Measurements from ENCODE around the gene OTUD5.

OTUD5 gene

GRCh38 chrX:48998391-48998790, 41.0 kb upstream of the OTUD5 start:
- POLR2A ChIA-PET: no interaction called here
- no peak for DNase-seq (ENCODE audit: extremely low spot score)
- TF ChIP-seq ARNT (IDR thresholded peaks at IDR 0.05): no peak
- CTCF ChIA-PET: no interaction called here

- CTCF ChIA-PET: no interaction called here
- DNase-seq (ENCODE audit: extremely low spot score): no peak
- no peak for TF ChIP-seq ZNF384 (IDR thresholded peaks at IDR 0.05)
- no peak for TF ChIP-seq SP1 (IDR thresholded peaks at IDR 0.05)
- no peak for TF ChIP-seq ELF4 (IDR thresholded peaks at IDR 0.05)
- TF ChIP-seq L3MBTL2 (conservative IDR thresholded peaks at IDR 0.05): no peak
- TF ChIP-seq FOXM1 (IDR thresholded peaks at IDR 0.05; ENCODE audit: borderline replicate concordance): no peak
- TF ChIP-seq CTBP1 (IDR thresholded peaks at IDR 0.05; ENCODE audit: borderline replicate concordance): no peak
- TF ChIP-seq ARNT (IDR thresholded peaks at IDR 0.05): no peak
- TF ChIP-seq BHLHE40 (IDR thresholded peaks at IDR 0.05; ENCODE audit: borderline replicate concordance): no peak
- no peak for TF ChIP-seq NFRKB (IDR thresholded peaks at IDR 0.05)
- no peak for TF ChIP-seq FOXK2 (IDR thresholded peaks at IDR 0.05)
- no peak for TF ChIP-seq FOXA1 (IDR thresholded peaks at IDR 0.05)
- no peak for TF ChIP-seq HDGF (IDR thresholded peaks at IDR 0.05; ENCODE audit: borderline replicate concordance)
- no peak for TF ChIP-seq SUZ12 (IDR thresholded peaks at IDR 0.05)
- no peak for TF ChIP-seq PKNOX1 (IDR thresholded peaks at IDR 0.05)
- no peak for TF ChIP-seq TARDBP (IDR thresholded peaks at IDR 0.05)
- POLR2A ChIA-PET: no interaction called here
Observed at GRCh38 chrX:48997865-48998264, 40.5 kb upstream of the OTUD5 start.

GRCh38 chrX:48997455-48997854, 40.0 kb upstream of the OTUD5 start:
- TF ChIP-seq HDGF (IDR thresholded peaks at IDR 0.05; ENCODE audit: borderline replicate concordance) (no peak), NFRKB (IDR thresholded peaks at IDR 0.05) (no peak), TARDBP (IDR thresholded peaks at IDR 0.05) (no peak), L3MBTL2 (conservative IDR thresholded peaks at IDR 0.05) (no peak), LEF1 (IDR thresholded peaks at IDR 0.05; ENCODE audit: borderline replicate concordance) (no peak), FOXM1 (IDR thresholded peaks at IDR 0.05; ENCODE audit: borderline replicate concordance) (no peak), ARNT (IDR thresholded peaks at IDR 0.05) (no peak), SP1 (IDR thresholded peaks at IDR 0.05) (no peak), FOXA1 (IDR thresholded peaks at IDR 0.05) (no peak), ELF4 (IDR thresholded peaks at IDR 0.05) (no peak), SUZ12 (IDR thresholded peaks at IDR 0.05) (no peak), BHLHE40 (IDR thresholded peaks at IDR 0.05; ENCODE audit: borderline replicate concordance) (no peak), CTBP1 (IDR thresholded peaks at IDR 0.05; ENCODE audit: borderline replicate concordance) (no peak), PKNOX1 (IDR thresholded peaks at IDR 0.05) (no peak), ZNF384 (IDR thresholded peaks at IDR 0.05) (no peak), FOXK2 (IDR thresholded peaks at IDR 0.05) (no peak)
- no peak for DNase-seq (ENCODE audit: extremely low spot score)
- ChIA-PET POLR2A (no interaction called here), CTCF (no interaction called here)

GRCh38 chrX:48996969-48997368, 39.6 kb upstream of the OTUD5 start:
- DNase-seq (ENCODE audit: extremely low spot score): no peak
- ChIA-PET POLR2A (no interaction called here), CTCF (no interaction called here)
- TF ChIP-seq NFRKB (IDR thresholded peaks at IDR 0.05): no peak

GRCh38 chrX:48992341-48992740, 34.9 kb upstream of the OTUD5 start:
- DNase-seq (ENCODE audit: extremely low spot score): no peak
- CTCF ChIA-PET: interaction anchor here (0.6 kb wide), 1 partner anchor 72 kb away, joined by 4 read pairs; no protein-coding TSS in a partner anchor
- TF ChIP-seq CTBP1 (IDR thresholded peaks at IDR 0.05; ENCODE audit: borderline replicate concordance) (no peak), BHLHE40 (IDR thresholded peaks at IDR 0.05; ENCODE audit: borderline replicate concordance) (no peak), PKNOX1 (IDR thresholded peaks at IDR 0.05) (no peak), ARNT (IDR thresholded peaks at IDR 0.05) (no peak), FOXM1 (IDR thresholded peaks at IDR 0.05; ENCODE audit: borderline replicate concordance) (no peak), LEF1 (IDR thresholded peaks at IDR 0.05; ENCODE audit: borderline replicate concordance) (no peak), SUZ12 (IDR thresholded peaks at IDR 0.05) (no peak), TARDBP (IDR thresholded peaks at IDR 0.05) (no peak), ELF4 (IDR thresholded peaks at IDR 0.05) (no peak), HDGF (IDR thresholded peaks at IDR 0.05; ENCODE audit: borderline replicate concordance) (no peak), NFRKB (IDR thresholded peaks at IDR 0.05) (no peak), SP1 (IDR thresholded peaks at IDR 0.05) (no peak), L3MBTL2 (conservative IDR thresholded peaks at IDR 0.05) (no peak), FOXA1 (IDR thresholded peaks at IDR 0.05) (no peak), ZNF384 (IDR thresholded peaks at IDR 0.05) (no peak), FOXK2 (IDR thresholded peaks at IDR 0.05) (no peak)
- POLR2A ChIA-PET: no interaction called here

GRCh38 chrX:48989483-48989882, 32.1 kb upstream of the OTUD5 start:
- TF ChIP-seq ZNF384 (IDR thresholded peaks at IDR 0.05) (no peak), FOXM1 (IDR thresholded peaks at IDR 0.05; ENCODE audit: borderline replicate concordance) (no peak), L3MBTL2 (conservative IDR thresholded peaks at IDR 0.05) (no peak), LEF1 (IDR thresholded peaks at IDR 0.05; ENCODE audit: borderline replicate concordance) (no peak), ELF4 (IDR thresholded peaks at IDR 0.05) (no peak), BHLHE40 (IDR thresholded peaks at IDR 0.05; ENCODE audit: borderline replicate concordance) (no peak), ARNT (IDR thresholded peaks at IDR 0.05) (no peak), CTBP1 (IDR thresholded peaks at IDR 0.05; ENCODE audit: borderline replicate concordance) (no peak), TARDBP (IDR thresholded peaks at IDR 0.05) (no peak), SP1 (IDR thresholded peaks at IDR 0.05) (no peak), SUZ12 (IDR thresholded peaks at IDR 0.05) (no peak), HDGF (IDR thresholded peaks at IDR 0.05; ENCODE audit: borderline replicate concordance) (no peak), NFRKB (IDR thresholded peaks at IDR 0.05) (no peak), FOXK2 (IDR thresholded peaks at IDR 0.05) (no peak)
- no peak for DNase-seq (ENCODE audit: extremely low spot score)
- POLR2A ChIA-PET: no interaction called here
- CTCF ChIA-PET: no interaction called here

Data from HEK293T (cell line).